HEK293T (cell line): ENCODE data around the gene TMEM131.
A peak's percentile ranks its signal among the peaks of the same experiment; 100 is the strongest.

Experiments used
- CTCF ChIA-PET: fragments of 350-600 bp; formaldehyde crosslinking; extraction: SDS; loops from one replicate; lab custom pipeline; 2021; ENCODE audit warnings: antibody characterized with exemption, inconsistent platforms; lab: Yijun Ruan, JAX
- POLR2A ChIA-PET: fragments of 350-600 bp; formaldehyde crosslinking; extraction: SDS; loops from one replicate; lab custom pipeline; 2020; ENCODE audit warnings: antibody characterized with exemption, inconsistent platforms; lab: Yijun Ruan, JAX
- DNase-seq: peaks from one replicate; pipeline ENCODE4 v3.0.0; 2012; ENCODE audit warnings: mixed read lengths; ENCODE audit errors: extremely low spot score
- ARNT ChIP-seq: fragments of 450-650 bp; IDR thresholded peaks from 2 replicates; pipeline ENCODE4 v1.6.1; 2017; ENCODE audit warnings: mild to moderate bottlenecking
- BHLHE40 ChIP-seq: fragments of 450-650 bp; IDR thresholded peaks from 2 replicates; pipeline ENCODE4 v1.6.1; 2016; ENCODE audit warnings: mild to moderate bottlenecking, moderate library complexity, borderline replicate concordance
- CTBP1 ChIP-seq: fragments of 450-650 bp; IDR thresholded peaks from 2 replicates; pipeline ENCODE4 v1.6.1; 2016; ENCODE audit warnings: borderline replicate concordance
- ELF4 ChIP-seq: fragments of 450-650 bp; IDR thresholded peaks from 2 replicates; pipeline ENCODE4 v1.6.1; 2017; ENCODE audit warnings: antibody characterized with exemption
- FOXA1 ChIP-seq: fragments of 450-650 bp; IDR thresholded peaks from 2 replicates; pipeline ENCODE4 v1.6.1; 2016; ENCODE audit warnings: mild to moderate bottlenecking
- FOXK2 ChIP-seq: fragments of 450-650 bp; IDR thresholded peaks from 2 replicates; pipeline ENCODE4 v1.6.1; 2016; ENCODE audit warnings: mild to moderate bottlenecking
- FOXM1 ChIP-seq: fragments of 450-650 bp; IDR thresholded peaks from 2 replicates; pipeline ENCODE4 v1.6.1; 2017; ENCODE audit warnings: mild to moderate bottlenecking, borderline replicate concordance
- HDGF ChIP-seq: fragments of 450-650 bp; IDR thresholded peaks from 2 replicates; pipeline ENCODE4 v1.6.1; 2017; ENCODE audit warnings: antibody characterized with exemption, borderline replicate concordance
- L3MBTL2 ChIP-seq: fragments of 450-650 bp; conservative IDR thresholded peaks from 2 replicates; pipeline ENCODE4 v1.6.1; 2016; ENCODE audit warnings: mild to moderate bottlenecking
- LEF1 ChIP-seq: fragments of 450-650 bp; IDR thresholded peaks from 2 replicates; pipeline ENCODE4 v1.6.1; 2017; ENCODE audit warnings: mild to moderate bottlenecking, borderline replicate concordance
- NFRKB ChIP-seq: fragments of 450-650 bp; IDR thresholded peaks from 2 replicates; pipeline ENCODE4 v1.6.1; 2016; ENCODE audit warnings: mild to moderate bottlenecking, moderate library complexity
- PKNOX1 ChIP-seq: fragments of 450-650 bp; IDR thresholded peaks from 2 replicates; pipeline ENCODE4 v1.6.1; 2016
- SP1 ChIP-seq: fragments of 450-650 bp; IDR thresholded peaks from 2 replicates; pipeline ENCODE4 v1.6.1; 2017
- SUZ12 ChIP-seq: fragments of 450-650 bp; IDR thresholded peaks from 2 replicates; pipeline ENCODE4 v1.6.1; 2016; ENCODE audit warnings: mild to moderate bottlenecking
- TARDBP ChIP-seq: fragments of 450-650 bp; IDR thresholded peaks from 2 replicates; pipeline ENCODE4 v1.6.1; 2016
- ZNF384 ChIP-seq: fragments of 450-650 bp; IDR thresholded peaks from 2 replicates; pipeline ENCODE4 v1.6.1; 2016

Gene TMEM131

DNA sequence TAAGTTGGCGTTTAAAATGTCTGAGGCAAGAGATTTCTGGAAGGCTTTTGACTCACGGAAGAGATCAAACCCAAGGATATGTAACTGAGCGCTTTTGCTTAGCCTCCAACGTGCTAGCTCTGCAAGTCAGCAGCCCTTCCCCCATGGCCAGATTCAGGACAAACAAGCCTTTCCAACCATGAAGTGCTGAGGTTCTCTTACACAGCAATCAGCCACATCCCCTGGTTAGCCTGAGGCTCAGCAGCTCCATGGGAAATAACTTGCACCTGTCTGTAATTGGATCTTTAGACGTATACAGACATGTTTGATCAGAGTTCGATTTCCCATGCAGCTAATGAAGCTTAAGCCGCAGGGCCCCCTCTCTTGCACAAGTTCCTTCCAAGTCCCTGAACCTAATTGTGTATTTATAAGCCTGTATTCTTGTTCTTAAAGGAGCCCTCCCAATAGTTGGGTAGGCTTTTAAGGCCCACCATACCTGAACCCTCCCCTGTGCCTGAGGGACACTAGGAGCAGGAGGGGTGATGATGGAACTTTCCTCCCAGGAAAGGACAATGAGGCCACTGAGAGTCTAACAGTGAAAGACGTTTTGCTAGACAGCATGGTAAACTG is 2.1 kb upstream of the TMEM131 start:
- ChIA-PET POLR2A (interaction anchor here (1.6 kb wide), 1 partner anchor 10 kb away, joined by 6 read pairs; no protein-coding TSS in a partner anchor), CTCF (no interaction called here)
- no peak for DNase-seq
- no peak for TF ChIP-seq SUZ12
- TF ChIP-seq ELF4, result no peak
- no peak for TF ChIP-seq FOXK2
- no peak for TF ChIP-seq ZNF384
- TF ChIP-seq PKNOX1, result no peak
- TF ChIP-seq CTBP1, result no peak
- TF ChIP-seq FOXA1, result no peak
- no peak for TF ChIP-seq HDGF
- TF ChIP-seq SP1, result no peak
- no peak for TF ChIP-seq FOXM1
- TF ChIP-seq BHLHE40, result no peak
- no peak for TF ChIP-seq TARDBP
- no peak for TF ChIP-seq ARNT
- TF ChIP-seq LEF1, result no peak
- TF ChIP-seq L3MBTL2, result no peak

DNA sequence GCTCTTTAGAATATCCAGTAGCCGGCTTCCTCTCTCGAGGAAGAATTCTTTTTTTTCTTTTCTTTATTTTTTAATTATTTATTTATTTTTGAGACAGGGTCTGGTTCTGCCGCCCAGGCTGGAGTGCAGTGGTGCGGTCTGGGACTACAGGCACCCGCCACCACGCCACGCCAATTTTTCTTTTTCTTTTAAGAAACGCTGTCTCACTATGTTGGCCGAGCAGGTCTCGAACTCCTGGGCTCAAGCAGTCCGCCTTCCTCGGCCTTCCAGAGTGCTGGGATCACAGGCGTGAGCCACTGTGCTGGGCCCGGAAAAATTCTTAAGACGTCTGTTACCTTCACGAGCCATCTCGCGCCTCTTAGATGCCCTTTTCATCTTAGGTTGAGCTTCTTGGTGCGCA is 931 bp upstream of the TMEM131 start:
- no peak for DNase-seq
- POLR2A ChIA-PET, result interaction anchor here (0.6 to 1.6 kb wide), 3 partner anchors 12 to 177 kb away, joined by 3 to 6 read pairs (median 3); no protein-coding TSS in a partner anchor
- TF ChIP-seq FOXA1 (no peak), CTBP1 (no peak), SUZ12 (no peak), L3MBTL2 (no peak), ARNT (no peak), PKNOX1 (no peak), TARDBP (no peak), FOXM1 (no peak), ELF4 (no peak), FOXK2 (no peak)
- CTCF ChIA-PET, result no interaction called here

- DNase-seq, result peak; percentile 58
- CTCF ChIA-PET, result interaction anchor here (0.6 kb wide), 1 partner anchor 10 kb away, joined by 3 read pairs; no protein-coding TSS in a partner anchor
- no peak for TF ChIP-seq PKNOX1
- TF ChIP-seq ARNT, result 0 out of 2 replicates have a peak, but pooled peaks have one; percentile 35
- POLR2A ChIA-PET, result interaction anchor here (1.4 kb wide), 1 partner anchor 126 kb away, joined by 3 read pairs; no protein-coding TSS in a partner anchor
These were observed 568 bp downstream of the TMEM131 start for GRCh38 chr2:97995026-97995733.

- TF ChIP-seq L3MBTL2, result no peak
- no peak for TF ChIP-seq NFRKB
- no peak for DNase-seq
- POLR2A ChIA-PET, result no interaction called here
- CTCF ChIA-PET, result interaction anchor here (0.6 kb wide), 1 partner anchor 9 kb away, joined by 3 read pairs; no protein-coding TSS in a partner anchor
These were observed 1.3 kb downstream of the TMEM131 start for GRCh38 chr2:97994476-97994875.

GRCh38 chr2:97993926-97994325 is 1.8 kb downstream of the TMEM131 start:
- CTCF ChIA-PET, result no interaction called here
- TF ChIP-seq ELF4 (no peak), CTBP1 (no peak), TARDBP (no peak), SP1 (no peak), FOXK2 (no peak), L3MBTL2 (no peak), SUZ12 (no peak)

DNA sequence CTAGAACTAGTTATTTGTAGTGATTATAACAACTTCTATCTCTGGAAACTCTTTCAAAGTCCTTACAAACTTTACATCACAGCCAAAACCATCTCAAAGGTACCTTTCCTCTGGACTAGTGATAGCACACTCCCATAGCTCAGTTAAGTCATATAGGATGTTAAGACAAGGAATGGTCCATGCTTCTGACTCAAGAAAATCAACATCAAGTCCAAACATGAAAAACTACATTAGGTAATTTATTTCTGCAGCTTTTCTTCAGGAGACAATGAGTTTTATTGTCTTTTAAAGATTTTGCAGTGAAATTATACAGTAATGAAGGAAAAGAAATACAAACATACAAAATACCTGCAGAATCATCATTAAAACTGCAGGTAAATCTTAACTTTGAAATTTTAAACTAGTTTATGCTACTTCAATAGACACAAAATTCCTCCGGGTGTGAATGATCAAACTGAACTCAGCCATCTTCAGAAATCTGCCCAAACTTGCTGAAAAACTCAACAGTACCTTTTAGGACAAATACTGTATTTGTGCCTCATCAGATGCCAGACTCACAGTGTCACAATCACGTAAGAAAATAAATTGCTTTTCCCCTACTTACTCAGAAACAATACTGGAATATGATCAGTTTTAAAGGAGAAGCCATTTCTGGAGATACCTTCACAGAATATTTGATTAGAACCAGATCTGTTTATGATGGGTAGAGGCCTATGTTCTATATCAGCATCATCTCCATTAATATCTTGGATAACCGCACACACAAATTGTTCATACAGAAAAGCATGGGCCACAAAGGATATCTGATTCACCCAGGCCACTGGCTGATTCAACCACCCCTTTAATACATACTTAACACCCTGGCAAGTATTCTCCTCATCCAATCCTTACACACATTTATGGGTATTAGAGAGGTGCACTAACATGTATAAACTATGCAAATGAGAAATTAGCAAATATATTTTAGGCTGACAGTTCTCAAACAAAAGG is 2.6 kb downstream of the TMEM131 start:
- CTCF ChIA-PET, result no interaction called here
- POLR2A ChIA-PET, result no interaction called here
- no peak for DNase-seq
- TF ChIP-seq ZNF384, result no peak
- no peak for TF ChIP-seq LEF1
- no peak for TF ChIP-seq ARNT
- no peak for TF ChIP-seq ELF4
- TF ChIP-seq L3MBTL2, result no peak
- TF ChIP-seq PKNOX1, result no peak
- TF ChIP-seq FOXA1, result no peak

More at GRCh38 chr2:97993926-97994325, 1.8 kb downstream of the TMEM131 start:
- POLR2A ChIA-PET, result no interaction called here
- no peak for DNase-seq
